VCaP (cell line): ENCODE measurements around the gene RELT.

Experiments
- H3K27ac ChIP-seq: fragments of 450-650 bp; 2 replicates; pipeline ENCODE4 v1.5.1; 2017
- TF ChIP-seq, protein P1 (sequence below): fragments of 450-650 bp; conservative IDR thresholded peaks from 2 replicates; pipeline ENCODE4 v1.5.1; 2017; ENCODE audit warnings: mild to moderate bottlenecking, moderate library complexity

The RELT gene

DNA sequence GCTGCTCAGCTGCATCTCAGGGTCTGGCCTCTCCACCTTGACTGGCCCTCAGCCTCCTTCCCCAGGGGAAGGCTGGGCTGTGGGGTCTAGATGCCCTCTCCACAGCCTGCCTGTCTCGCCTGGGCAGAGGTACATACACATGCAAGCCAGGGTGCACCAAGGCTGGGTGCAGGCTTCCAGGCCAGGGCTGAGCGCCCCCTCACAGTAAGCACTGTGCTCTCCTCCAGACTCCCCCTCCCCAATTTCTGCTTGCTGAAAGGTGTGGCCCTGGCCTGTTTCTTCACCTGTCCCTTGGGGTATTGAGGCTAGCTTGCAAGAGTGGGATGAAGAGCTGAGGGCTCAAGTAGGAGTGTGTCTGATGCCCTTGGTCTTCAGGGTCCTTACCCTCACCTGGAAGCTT is 22.5 kb downstream of the RELT start:
- TF ChIP-seq, protein P1, sequence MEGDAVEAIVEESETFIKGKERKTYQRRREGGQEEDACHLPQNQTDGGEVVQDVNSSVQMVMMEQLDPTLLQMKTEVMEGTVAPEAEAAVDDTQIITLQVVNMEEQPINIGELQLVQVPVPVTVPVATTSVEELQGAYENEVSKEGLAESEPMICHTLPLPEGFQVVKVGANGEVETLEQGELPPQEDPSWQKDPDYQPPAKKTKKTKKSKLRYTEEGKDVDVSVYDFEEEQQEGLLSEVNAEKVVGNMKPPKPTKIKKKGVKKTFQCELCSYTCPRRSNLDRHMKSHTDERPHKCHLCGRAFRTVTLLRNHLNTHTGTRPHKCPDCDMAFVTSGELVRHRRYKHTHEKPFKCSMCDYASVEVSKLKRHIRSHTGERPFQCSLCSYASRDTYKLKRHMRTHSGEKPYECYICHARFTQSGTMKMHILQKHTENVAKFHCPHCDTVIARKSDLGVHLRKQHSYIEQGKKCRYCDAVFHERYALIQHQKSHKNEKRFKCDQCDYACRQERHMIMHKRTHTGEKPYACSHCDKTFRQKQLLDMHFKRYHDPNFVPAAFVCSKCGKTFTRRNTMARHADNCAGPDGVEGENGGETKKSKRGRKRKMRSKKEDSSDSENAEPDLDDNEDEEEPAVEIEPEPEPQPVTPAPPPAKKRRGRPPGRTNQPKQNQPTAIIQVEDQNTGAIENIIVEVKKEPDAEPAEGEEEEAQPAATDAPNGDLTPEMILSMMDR, result no peak
- H3K27ac ChIP-seq, result no peak overlapping the region

GRCh38 chr11:73399159-73399590 is 23.0 kb downstream of the RELT start:
- H3K27ac ChIP-seq, result no peak overlapping the region

DNA sequence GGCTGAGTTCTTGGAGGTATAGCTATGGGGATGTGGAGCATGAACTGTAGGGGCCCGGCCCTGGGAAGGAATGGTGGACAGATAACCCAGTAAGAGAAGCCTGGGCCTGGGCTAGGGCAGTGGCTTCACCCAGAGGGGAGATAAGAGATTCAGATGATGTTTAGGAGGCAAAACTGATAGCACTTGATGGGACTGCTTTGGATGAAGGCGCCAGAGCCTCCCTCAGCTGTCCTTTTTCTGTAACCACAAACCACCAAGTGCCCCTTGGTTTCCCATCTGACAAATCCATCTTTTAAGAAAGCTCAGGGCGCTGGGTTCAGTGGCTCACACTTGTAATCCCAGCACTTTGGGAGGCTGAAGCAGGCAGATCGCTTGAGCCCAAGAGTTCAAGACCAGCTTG is 23.4 kb downstream of the RELT start:
- TF ChIP-seq, protein P1, result no peak
- no peak overlapping the region for H3K27ac ChIP-seq

More at GRCh38 chr11:73399159-73399590, 23.0 kb downstream of the RELT start:
- TF ChIP-seq, protein P1, result no peak

- no peak overlapping the region for H3K27ac ChIP-seq
- TF ChIP-seq, protein P1, result no peak
Measured at GRCh38 chr11:73400293-73400692, 24.1 kb downstream of the RELT start.

DNA sequence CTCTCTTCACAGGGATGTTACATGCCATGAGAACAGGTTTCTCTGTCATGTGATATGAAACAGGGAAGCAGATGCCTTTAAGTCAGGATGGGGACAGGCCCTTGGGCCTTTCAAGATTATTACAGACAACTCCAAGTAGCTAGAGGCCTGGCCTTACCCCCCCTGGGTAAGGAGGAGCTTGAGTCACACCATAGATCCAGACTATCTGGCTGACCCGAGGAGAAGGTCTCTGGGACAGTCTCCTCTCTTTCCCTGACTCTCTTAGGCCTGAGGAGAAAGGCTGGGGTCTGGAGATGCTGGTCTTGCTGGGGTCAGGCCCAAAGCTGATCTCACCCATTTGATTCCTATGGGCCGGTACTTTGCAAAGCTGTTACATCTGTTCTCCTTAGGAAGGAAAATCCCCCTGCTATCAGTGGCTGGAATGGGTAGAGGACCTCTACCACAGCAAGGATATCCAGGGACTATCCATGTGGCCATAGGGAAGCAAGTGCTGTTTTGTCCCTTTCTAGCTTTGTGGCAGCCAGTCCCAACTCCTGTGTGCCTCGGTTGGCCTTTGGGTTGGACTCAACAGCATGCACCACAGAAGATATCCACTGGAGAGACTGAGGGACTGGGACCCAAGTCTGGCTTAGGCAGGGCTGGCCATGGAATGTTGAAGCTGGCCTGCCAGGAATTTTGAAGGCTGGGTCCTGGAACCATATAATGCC is 25.2 kb downstream of the RELT start:
- no peak overlapping the region for H3K27ac ChIP-seq
- TF ChIP-seq, protein P1, result no peak

DNA sequence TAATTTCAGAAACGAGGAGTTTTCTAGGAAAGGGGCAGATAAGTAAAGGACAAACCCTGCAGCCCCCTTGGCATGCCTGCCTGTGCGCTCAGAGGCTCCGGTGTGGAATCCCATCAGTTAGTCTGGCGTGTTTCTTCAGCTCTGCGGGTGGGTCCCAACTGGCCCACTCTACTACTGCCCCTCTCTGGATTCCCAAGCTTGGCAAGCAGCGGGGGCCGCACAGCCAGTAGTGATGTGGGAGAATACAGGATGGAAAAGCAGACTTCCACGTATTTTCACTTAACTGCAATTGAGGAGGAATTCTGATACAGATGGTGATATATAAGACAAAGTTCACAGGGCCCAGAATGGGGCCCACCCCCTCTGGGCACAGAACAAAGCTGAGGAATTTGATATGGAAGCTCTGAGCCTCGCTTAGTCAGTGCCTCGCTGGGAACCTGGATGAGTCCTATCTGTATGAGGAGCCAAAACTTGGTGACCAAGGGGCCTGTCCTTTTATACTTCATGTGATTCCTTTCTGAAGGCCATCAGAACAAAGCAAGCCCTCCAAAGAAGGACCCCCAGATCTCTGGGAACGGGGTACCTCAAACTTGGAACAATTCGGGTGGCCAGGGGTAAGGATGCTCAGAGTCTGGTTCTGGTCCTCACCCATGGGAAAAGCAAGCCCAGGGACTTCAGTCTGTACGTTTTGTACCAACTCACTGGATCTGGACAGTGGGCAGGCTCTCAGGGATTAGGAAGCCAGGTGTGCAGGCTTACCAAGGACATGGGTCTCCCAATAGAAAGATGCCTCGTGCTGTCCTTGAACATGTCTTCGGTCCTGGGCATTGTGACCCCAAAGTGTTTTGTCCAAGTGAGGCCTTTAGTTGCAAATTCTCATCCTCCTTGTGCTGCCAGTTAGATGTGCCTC is 26.0 kb downstream of the RELT start:
- TF ChIP-seq, protein P1, result no peak

GRCh38 chr11:73402834-73403185 is 26.6 kb downstream of the RELT start:
- TF ChIP-seq, protein P1, result peak; percentile 69
- no peak overlapping the region for H3K27ac ChIP-seq

More for the DNA sequence above, 26.0 kb downstream of the RELT start:
- no peak overlapping the region for H3K27ac ChIP-seq
